ENCODE data around the gene TRPM1. TPM values are rescaled to one million over a fixed set of nuclear protein-coding genes. Genes with fewer than 3 reads are reported as not detected.

The TRPM1 gene
- total RNA-seq, 1 donor from 2014 or later = not detected

GRCh38 chr15:31023841-31024240 lies 77.7 kb downstream of the TRPM1 start:
- intact Hi-C loops (cut with micrococcal nuclease) = loop anchor here (5.0 kb wide), 1 partner anchor 888 kb away; no protein-coding TSS in a partner anchor

- intact Hi-C loops (cut with micrococcal nuclease) = loop anchor here (5.0 kb wide), 1 partner anchor 891 kb away; no protein-coding TSS in a partner anchor
These were observed 80.4 kb downstream of the TRPM1 start for GRCh38 chr15:31021067-31021665.

GRCh38 chr15:31020542-31020941 lies 81.0 kb downstream of the TRPM1 start:
- intact Hi-C loops (cut with micrococcal nuclease) = loop anchor here (5.0 kb wide), 1 partner anchor 892 kb away; no protein-coding TSS in a partner anchor

GRCh38 chr15:31019986-31020385 lies 81.5 kb downstream of the TRPM1 start:
- intact Hi-C loops (cut with micrococcal nuclease) = loop anchor here (5.0 kb wide), 1 partner anchor 892 kb away; no protein-coding TSS in a partner anchor

GRCh38 chr15:31017311-31017710 lies 84.2 kb downstream of the TRPM1 start:
- intact Hi-C loops (cut with micrococcal nuclease) = no loop called here

- intact Hi-C loops (cut with micrococcal nuclease) = no loop called here
These were observed 85.0 kb downstream of the TRPM1 start for GRCh38 chr15:31016446-31016915.

GRCh38 chr15:31014608-31014925 lies 87.0 kb downstream of the TRPM1 start:
- intact Hi-C loops (cut with micrococcal nuclease) = no loop called here

- intact Hi-C loops (cut with micrococcal nuclease) = no loop called here
These were observed 87.5 kb downstream of the TRPM1 start for GRCh38 chr15:31013863-31014607.

- intact Hi-C loops (cut with micrococcal nuclease) = no loop called here
These were observed 89.1 kb downstream of the TRPM1 start for GRCh38 chr15:31012455-31012854.

- intact Hi-C loops (cut with micrococcal nuclease) = no loop called here
These were observed 91.5 kb downstream of the TRPM1 start for GRCh38 chr15:31010036-31010435.

GRCh38 chr15:31005660-31006059 lies 95.9 kb downstream of the TRPM1 start:
- intact Hi-C loops (cut with micrococcal nuclease) = no loop called here

- intact Hi-C loops (cut with micrococcal nuclease) = no loop called here
These were observed 97.2 kb downstream of the TRPM1 start for GRCh38 chr15:31004220-31004733.

GRCh38 chr15:31001702-31002101 lies 99.8 kb downstream of the TRPM1 start:
- intact Hi-C loops (cut with micrococcal nuclease) = no loop called here

GRCh38 chr15:30999729-31000128 lies 101.8 kb downstream of the TRPM1 start:
- intact Hi-C loops (cut with micrococcal nuclease) = loop anchor here (10.0 kb wide), 1 partner anchor 365 kb away; no protein-coding TSS in a partner anchor

- intact Hi-C loops (cut with micrococcal nuclease) = loop anchor here (10.0 kb wide), 1 partner anchor 368 kb away; no protein-coding TSS in a partner anchor
These were observed 104.3 kb downstream of the TRPM1 start for GRCh38 chr15:30997270-30997669.

- intact Hi-C loops (cut with micrococcal nuclease) = loop anchor here (1.0 to 10.0 kb wide), 5 partner anchors 225 to 878 kb away; partner anchors contain the start of genes KLF13 and OTUD7A
These were observed 109.2 kb downstream of the TRPM1 start for GRCh38 chr15:30992249-30992864.

- intact Hi-C loops (cut with micrococcal nuclease) = loop anchor here (1.0 to 10.0 kb wide), 8 partner anchors 88 to 879 kb away; partner anchors contain the start of genes FAN1, KLF13 and OTUD7A
These were observed 110.0 kb downstream of the TRPM1 start, which contains the start of gene MTMR10 for GRCh38 chr15:30991255-30992235. MTMR10 (minus strand) TSS chr15:30991628; CDS start chr15:30991506, 122 bp downstream.

GRCh38 chr15:30990446-30991254 lies 110.9 kb downstream of the TRPM1 start:
- intact Hi-C loops (cut with micrococcal nuclease) = loop anchor here (1.0 to 10.0 kb wide), 7 partner anchors 87 to 497 kb away; partner anchors contain the start of genes FAN1 and KLF13

GRCh38 chr15:30990036-30990435 lies 111.5 kb downstream of the TRPM1 start:
- intact Hi-C loops (cut with micrococcal nuclease) = loop anchor here (2.0 to 10.0 kb wide), 5 partner anchors 139 to 497 kb away; partner anchors contain the start of gene KLF13

Measured in T-helper 1 cell treated with Interleukin-12 subunit alpha and Interleukin-12 subunit beta and Interleukin-4 antibody, amounts not matched to agents 30 ng/mL and 1 ng/mL, for 36 hours (primary cell).